OCI-LY1 (cell line): ENCODE measurements around the gene GALNTL6.

Source experiments
- EZH2 ChIP-seq: fragments of 200-600 bp; sonication (generic), shearing (Covaris generic); IDR thresholded peaks from 2 replicates; pipeline ENCODE4 v1.8.0; 2017; ENCODE audit warnings: borderline replicate concordance, mixed run types, mild to moderate bottlenecking, antibody characterized with exemption, low read length, moderate library complexity, mixed read lengths
- TF ChIP-seq, protein P1 (sequence below): fragments of 200-600 bp; sonication (generic), shearing (Covaris generic); IDR thresholded peaks from 2 replicates; pipeline ENCODE4 v1.5.1; 2017; ENCODE audit warnings: mild to moderate bottlenecking, antibody characterized with exemption, low read length, moderate library complexity, mixed read lengths

DNA sequence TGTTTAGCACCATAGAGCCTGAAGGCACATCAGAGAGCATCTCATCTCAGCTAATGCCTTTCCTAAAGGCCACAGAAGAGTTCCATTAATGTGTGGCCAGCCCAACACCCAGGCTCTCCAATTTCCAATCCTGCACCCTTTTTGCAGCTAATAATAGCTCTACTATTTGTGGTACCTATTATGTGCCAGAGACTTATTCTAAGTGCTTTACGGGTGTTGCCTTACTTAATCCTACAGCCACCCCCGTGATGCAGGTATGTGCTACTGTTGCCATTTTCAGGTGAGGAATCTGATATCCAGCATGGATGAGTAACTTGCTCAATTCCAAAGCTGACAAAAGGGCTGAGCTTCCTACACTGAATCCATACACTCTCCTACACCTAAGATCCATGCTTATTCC lies 1137.8 kb downstream of the GALNTL6 start:
- TF ChIP-seq, protein P1, sequence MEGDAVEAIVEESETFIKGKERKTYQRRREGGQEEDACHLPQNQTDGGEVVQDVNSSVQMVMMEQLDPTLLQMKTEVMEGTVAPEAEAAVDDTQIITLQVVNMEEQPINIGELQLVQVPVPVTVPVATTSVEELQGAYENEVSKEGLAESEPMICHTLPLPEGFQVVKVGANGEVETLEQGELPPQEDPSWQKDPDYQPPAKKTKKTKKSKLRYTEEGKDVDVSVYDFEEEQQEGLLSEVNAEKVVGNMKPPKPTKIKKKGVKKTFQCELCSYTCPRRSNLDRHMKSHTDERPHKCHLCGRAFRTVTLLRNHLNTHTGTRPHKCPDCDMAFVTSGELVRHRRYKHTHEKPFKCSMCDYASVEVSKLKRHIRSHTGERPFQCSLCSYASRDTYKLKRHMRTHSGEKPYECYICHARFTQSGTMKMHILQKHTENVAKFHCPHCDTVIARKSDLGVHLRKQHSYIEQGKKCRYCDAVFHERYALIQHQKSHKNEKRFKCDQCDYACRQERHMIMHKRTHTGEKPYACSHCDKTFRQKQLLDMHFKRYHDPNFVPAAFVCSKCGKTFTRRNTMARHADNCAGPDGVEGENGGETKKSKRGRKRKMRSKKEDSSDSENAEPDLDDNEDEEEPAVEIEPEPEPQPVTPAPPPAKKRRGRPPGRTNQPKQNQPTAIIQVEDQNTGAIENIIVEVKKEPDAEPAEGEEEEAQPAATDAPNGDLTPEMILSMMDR: no peak
- no peak for TF ChIP-seq EZH2
